ENCODE results near the gene SCIN.

SCIN gene

GRCh38 chr7:12539681-12540080 is 30.8 kb upstream of the SCIN start:
- no peak overlapping the region for H3K4me3 ChIP-seq (ENCODE audit: low read length)
- no peak for DNase-seq (ENCODE audit: low read depth)
- TF ChIP-seq CTCF (IDR thresholded peaks at IDR 0.05; ENCODE audit: insufficient read depth, low read depth, low read length, missing control alignments), result no peak

- DNase-seq (ENCODE audit: low read depth), result no peak
- no peak overlapping the region for H3K4me3 ChIP-seq (ENCODE audit: low read length)
- no peak for TF ChIP-seq CTCF (IDR thresholded peaks at IDR 0.05; ENCODE audit: insufficient read depth, low read depth, low read length, missing control alignments)
Measured at GRCh38 chr7:12540850-12541249, 29.7 kb upstream of the SCIN start.

DNA sequence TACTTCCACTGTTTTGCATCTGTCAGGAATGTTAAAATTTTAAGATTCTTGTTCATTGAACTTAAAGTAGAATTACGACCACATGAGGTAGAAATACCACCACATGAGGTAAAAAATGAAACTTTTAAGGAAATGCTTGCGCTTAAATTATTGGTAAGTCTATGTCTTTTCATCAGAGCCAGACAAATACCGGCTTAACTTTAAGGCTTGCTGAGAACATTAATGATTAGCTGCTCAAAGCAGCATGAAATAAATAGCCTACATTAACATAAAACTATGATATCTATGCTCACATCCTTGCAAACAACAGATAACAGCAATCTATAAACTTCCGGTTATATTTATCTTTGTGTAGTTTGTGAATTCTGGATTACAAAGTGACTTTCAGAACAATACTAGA is 26.9 kb upstream of the SCIN start:
- no peak for DNase-seq (ENCODE audit: low read depth)
- no peak for TF ChIP-seq CTCF (IDR thresholded peaks at IDR 0.05; ENCODE audit: insufficient read depth, low read depth, low read length, missing control alignments)
- H3K4me3 ChIP-seq (ENCODE audit: low read length), result no peak overlapping the region

- peak; percentile 5 for DNase-seq (ENCODE audit: low read depth)
- no peak for TF ChIP-seq CTCF (IDR thresholded peaks at IDR 0.05; ENCODE audit: insufficient read depth, low read depth, low read length, missing control alignments)
- H3K4me3 ChIP-seq (ENCODE audit: low read length), result no peak overlapping the region
Measured at GRCh38 chr7:12549106-12549505, 21.4 kb upstream of the SCIN start.

DNA sequence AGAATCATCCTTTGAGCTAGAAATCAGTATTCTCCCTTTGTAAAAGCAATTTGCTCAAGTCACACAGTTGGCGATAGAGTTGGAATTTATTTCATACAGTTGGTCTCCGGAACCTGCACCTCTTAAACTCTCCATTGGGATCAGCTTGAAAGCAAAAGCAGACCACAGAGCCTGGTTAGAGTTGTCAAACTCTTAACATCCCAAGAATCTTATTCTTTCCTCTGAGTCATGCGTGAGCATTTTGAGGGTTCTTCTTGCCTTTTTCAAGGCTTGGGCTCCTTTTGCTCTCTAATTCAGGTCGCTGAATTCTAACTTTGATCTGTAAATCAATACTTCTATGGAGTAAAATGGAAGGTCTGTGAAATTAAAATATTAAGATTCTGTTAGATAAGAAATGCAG is 19.6 kb upstream of the SCIN start:
- TF ChIP-seq CTCF (IDR thresholded peaks at IDR 0.05; ENCODE audit: insufficient read depth, low read depth, low read length, missing control alignments), result no peak
- no peak for DNase-seq (ENCODE audit: low read depth)
- no peak overlapping the region for H3K4me3 ChIP-seq (ENCODE audit: low read length)

- TF ChIP-seq CTCF (IDR thresholded peaks at IDR 0.05; ENCODE audit: insufficient read depth, low read depth, low read length, missing control alignments), result no peak
- DNase-seq (ENCODE audit: low read depth), result no peak
- H3K4me3 ChIP-seq (ENCODE audit: low read length), result no peak overlapping the region
Measured at GRCh38 chr7:12552876-12553275, 17.6 kb upstream of the SCIN start.

DNA sequence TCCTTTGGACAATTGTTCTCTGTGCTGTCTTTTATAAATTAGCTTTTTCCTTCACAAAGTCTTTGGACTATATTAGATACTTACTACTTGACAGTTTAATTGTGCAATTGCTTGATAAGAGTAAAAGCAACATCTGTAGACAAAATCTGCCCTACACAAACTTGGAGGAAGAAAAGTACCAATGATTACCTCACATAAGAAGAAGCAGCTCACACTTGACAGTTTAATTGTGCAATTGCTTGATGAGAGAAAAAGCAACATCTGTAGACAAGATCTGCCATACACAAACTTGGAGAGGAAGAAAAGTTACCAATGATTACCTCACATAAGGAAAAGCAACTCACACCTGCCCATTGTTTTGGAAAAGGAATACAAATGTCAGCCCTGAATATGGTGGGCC is 17.1 kb upstream of the SCIN start:
- no peak overlapping the region for H3K4me3 ChIP-seq (ENCODE audit: low read length)
- DNase-seq (ENCODE audit: low read depth), result no peak
- no peak for TF ChIP-seq CTCF (IDR thresholded peaks at IDR 0.05; ENCODE audit: insufficient read depth, low read depth, low read length, missing control alignments)

Data from epithelial cell of esophagus (primary cell).